Small intestine (tissue), 7 donors: Measurements from ENCODE around the gene ASIC1. TPM values are rescaled to one million over a fixed set of nuclear protein-coding genes. Genes with fewer than 3 reads are reported as not detected.

Experiments
- DNase-seq, 2 donors: peaks; one replicate each; pipeline versions ENCODE4 v3.0.0 to v3.0.0-alpha.2; 2013
- FAIRE-seq: peaks from 2 replicates; lab custom pipeline; 2012; peaks lifted over from hg19 to GRCh38; lab: Jason Lieb, UNC
- H3K27ac ChIP-seq, 3 donors: one replicate each; pipeline ENCODE4 v1.5.1; 2013; ENCODE audit warnings: low read length in 2 of 3, mild to moderate bottlenecking in 2 of 3, control low read depth in 1 of 3, inconsistent platforms in 1 of 3, low read depth in 1 of 3, moderate library complexity in 1 of 3
- H3K27me3 ChIP-seq, 3 donors: one replicate each; pipeline ENCODE4 v1.6.1; 2013; ENCODE audit warnings: low read length in 3 of 3, inconsistent platforms in 1 of 3; ENCODE audit not compliant: control insufficient read depth in 3 of 3, insufficient read depth in 3 of 3
- H3K36me3 ChIP-seq, 3 donors: one replicate each; pipeline ENCODE4 v1.6.1; 2013; ENCODE audit warnings: low read length in 3 of 3, inconsistent platforms in 1 of 3, low read depth in 1 of 3, mild to moderate bottlenecking in 1 of 3, moderate library complexity in 1 of 3; ENCODE audit not compliant: control insufficient read depth in 3 of 3, insufficient read depth in 2 of 3
- H3K4me1 ChIP-seq, 3 donors: one replicate each; pipeline ENCODE4 v1.6.1; 2013; ENCODE audit warnings: low read length in 2 of 3, inconsistent platforms in 1 of 3, low read depth in 1 of 3, mild to moderate bottlenecking in 1 of 3, moderate library complexity in 1 of 3; ENCODE audit not compliant: control insufficient read depth in 3 of 3, insufficient read depth in 2 of 3
- H3K4me3 ChIP-seq, 3 donors: one replicate each; pipeline ENCODE4 v1.5.1; 2013; ENCODE audit warnings: low read length in 3 of 3, control low read depth in 1 of 3, inconsistent platforms in 1 of 3, low read depth in 1 of 3, mild to moderate bottlenecking in 1 of 3, moderate library complexity in 1 of 3
- H3K9me3 ChIP-seq, 2 donors: one replicate each; pipeline ENCODE4 v1.6.1; 2013; ENCODE audit warnings: low read depth in 1 of 2, low read length in 1 of 2; ENCODE audit not compliant: control insufficient read depth in 2 of 2, insufficient read depth in 1 of 2
- WGBS, 3 donors: extraction: QIAGEN DNeasy Blood & Tissue Kit; methylation state at CpG; one replicate each; pipeline ENCODE4 v1.1.7; 2013; 5-methylcytosine and 5-hydroxymethylcytosine counted together
- polyA plus RNA-seq, 4 donors: library from polyadenylated mRNA; stranded (reverse) in 3 of 4; unstranded in 1 of 4; fragments of 200-250 nt in 3 of 4; fragments of 120-200 nt in 1 of 4; gene quantifications; one replicate each; pipeline versions ENCODE4 v1.2.1 to v1.2.3, GENCODE V29; 2013
- donor health status: healthy with polysubstance abuse.
- donor health status: control.
- donor health status: control.
- donor health status: Bipolar disorder and iron deficiency.
- donor health status: healthy.

ASIC1 gene
- polyA plus RNA-seq, 4 donors = 0.81 to 2.2 (median 0.85) TPM; not detected in 1

DNA sequence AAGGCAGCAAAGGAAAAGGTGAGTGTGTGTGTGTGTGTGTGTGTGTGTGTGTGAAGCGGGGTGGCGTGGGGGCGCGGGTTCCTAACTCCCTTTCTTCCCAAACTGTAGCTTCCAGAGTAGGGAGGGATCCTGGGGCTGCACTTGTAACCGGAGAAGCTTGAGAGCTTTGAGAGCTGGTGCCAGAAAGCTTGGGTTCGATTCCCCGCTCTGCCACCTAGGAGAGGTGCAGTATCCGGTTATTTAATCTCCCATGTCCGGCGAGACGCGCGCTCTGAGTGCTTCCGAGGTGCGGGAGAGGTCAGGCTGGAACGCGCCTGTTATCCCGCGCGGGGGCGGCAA, 24.9 kb upstream of the ASIC1 start:
- DNase-seq (no peak), FAIRE-seq (no peak)
- no peaks in the 10 kb centered on the region for H3K4me1 ChIP-seq
- H3K27me3 ChIP-seq = peaks cover 0 to 6% (median 0%) of the 10 kb centered on the region in 3 donors
- no peaks in the 10 kb centered on the region for H3K9me3 ChIP-seq
- no peak overlapping the region for H3K27ac ChIP-seq
- H3K4me3 ChIP-seq = peak overlapping the region in 2 of 3 donors; percentile 20 to 31
- H3K36me3 ChIP-seq = no peaks in the 10 kb centered on the region
- 24 to 40% (median 25%) methylated on average over 21 of the region's 21 CpGs for WGBS, 3 donors

DNA sequence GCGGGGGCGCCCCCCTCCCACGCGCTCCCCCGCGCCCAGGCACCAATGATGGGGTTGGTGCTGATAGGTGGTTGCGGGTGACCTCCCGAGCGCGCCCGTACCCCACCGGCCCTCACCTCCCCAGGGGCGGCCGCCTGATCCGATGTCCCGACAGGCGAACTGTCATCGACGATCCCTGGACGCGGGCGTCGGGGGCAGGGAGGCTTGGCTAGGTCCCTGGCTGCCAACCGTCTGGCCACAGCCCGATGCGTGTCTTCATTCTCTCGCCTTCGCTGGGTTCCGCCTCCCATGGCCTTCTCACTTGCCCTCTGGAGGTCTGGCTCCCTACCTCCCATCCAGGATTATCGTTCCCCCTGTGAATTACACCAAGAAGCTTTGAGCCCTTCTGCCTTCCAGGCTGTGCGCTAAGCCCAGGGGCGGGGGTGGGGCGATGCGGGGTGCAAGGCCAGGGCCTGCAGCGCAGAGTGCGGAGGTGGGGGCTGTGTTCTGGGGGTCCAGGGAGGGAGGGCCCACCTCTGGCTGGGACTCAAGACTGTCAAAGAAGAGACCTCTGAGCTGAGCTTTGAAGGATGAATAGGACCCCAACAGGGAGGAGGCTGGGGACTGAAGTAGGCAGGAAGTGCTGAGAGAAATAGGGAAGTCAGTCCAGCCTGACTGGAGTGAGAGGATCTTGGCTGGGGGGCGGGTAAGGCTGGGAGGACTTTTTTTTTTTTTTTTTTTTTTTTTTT, 24.4 kb upstream of the ASIC1 start:
- Histone ChIP-seq H3K36me3 (no peaks in the 10 kb centered on the region), H3K27ac (peak overlapping the region in 1 of 3 donors; percentile 79), H3K4me1 (no peaks in the 10 kb centered on the region), H3K27me3 (peaks cover 0 to 6% (median 0%) of the 10 kb centered on the region in 3 donors), H3K9me3 (no peaks in the 10 kb centered on the region), H3K4me3 (peak overlapping the region in 2 of 3 donors; percentile 20 to 31)
- FAIRE-seq (no peak), DNase-seq (peak in 1 of 2 donors; percentile 26)
- 14 to 35% (median 26%) methylated on average over 26 to 37 of the region's 37 CpGs for whole genome bisulfite sequencing, 3 donors

DNA sequence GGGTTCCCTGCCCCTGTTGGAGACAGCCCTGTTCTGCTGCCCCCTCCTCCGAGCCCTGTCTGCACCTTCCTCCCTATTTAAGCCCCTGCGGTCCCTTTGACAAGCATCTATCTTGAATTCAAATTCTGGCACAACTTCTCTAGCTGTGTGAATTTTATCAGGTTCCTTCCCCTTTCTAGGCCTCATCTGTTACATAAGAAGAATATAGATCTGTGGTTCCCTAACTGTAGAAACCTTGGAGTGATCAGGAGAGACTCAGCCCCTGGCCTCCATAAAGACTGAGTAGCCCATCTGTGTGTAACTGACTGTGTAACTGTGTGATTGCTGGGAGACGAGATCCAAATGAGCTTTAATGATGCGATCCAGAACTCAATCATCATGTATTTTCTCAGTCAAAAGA, 19.1 kb upstream of the ASIC1 start:
- H3K4me3 ChIP-seq = no peak overlapping the region
- WGBS, 3 donors = 86 to 93% (median 88%) methylated on average over 4 of the region's 4 CpGs
- H3K4me1 ChIP-seq = peaks cover 0 to 5% (median 0%) of the 10 kb centered on the region in 3 donors
- DNase-seq (no peak), FAIRE-seq (no peak)
- H3K9me3 ChIP-seq = no peaks in the 10 kb centered on the region
- H3K27me3 ChIP-seq = peaks cover 0 to 4% (median 0%) of the 10 kb centered on the region in 3 donors
- no peak overlapping the region for H3K27ac ChIP-seq
- H3K36me3 ChIP-seq = no peaks in the 10 kb centered on the region

DNA sequence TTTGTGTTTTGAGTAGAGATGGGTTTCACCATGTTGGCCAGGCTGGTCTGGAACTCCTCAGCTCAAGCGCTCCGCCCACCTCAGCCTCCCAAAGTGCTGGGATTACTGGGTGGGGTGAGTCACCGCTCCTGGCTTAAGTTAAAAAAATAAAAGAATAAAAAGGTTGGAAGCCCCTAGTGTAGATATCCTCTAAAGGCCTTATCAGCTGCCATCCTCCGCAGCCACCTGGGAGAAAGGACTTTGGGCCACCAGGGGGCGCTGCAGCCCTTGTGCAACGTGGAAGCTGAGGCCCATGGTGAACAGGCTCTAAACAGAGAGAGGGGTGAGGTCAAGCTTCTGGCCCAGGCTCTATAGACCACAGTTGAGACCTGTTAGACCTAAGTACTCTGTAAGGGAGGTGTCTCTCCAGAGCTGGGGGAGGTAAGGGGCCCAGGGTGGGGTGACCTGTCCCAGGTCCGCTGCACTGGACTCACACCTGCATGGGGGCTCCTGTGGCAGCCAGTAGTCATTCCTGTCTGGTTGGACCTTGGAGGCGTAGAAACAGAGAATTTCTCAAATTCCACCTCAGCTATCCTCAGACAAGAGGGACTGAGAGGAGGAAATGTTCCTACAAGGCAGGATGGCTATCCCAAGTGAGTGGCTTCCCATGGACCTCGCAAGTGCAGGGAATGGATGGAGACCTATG, 18.1 kb upstream of the ASIC1 start:
- Histone ChIP-seq H3K4me3 (no peak overlapping the region), H3K27me3 (peaks cover 0 to 4% (median 0%) of the 10 kb centered on the region in 3 donors), H3K9me3 (no peaks in the 10 kb centered on the region), H3K4me1 (peaks cover 0 to 5% (median 0%) of the 10 kb centered on the region in 3 donors), H3K36me3 (no peaks in the 10 kb centered on the region), H3K27ac (no peak overlapping the region)
- WGBS, 3 donors = 48 to 50% (median 50%) methylated on average over 9 of the region's 9 CpGs
- peak; percentile 74 to 88 for DNase-seq
- FAIRE-seq = no peak

DNA sequence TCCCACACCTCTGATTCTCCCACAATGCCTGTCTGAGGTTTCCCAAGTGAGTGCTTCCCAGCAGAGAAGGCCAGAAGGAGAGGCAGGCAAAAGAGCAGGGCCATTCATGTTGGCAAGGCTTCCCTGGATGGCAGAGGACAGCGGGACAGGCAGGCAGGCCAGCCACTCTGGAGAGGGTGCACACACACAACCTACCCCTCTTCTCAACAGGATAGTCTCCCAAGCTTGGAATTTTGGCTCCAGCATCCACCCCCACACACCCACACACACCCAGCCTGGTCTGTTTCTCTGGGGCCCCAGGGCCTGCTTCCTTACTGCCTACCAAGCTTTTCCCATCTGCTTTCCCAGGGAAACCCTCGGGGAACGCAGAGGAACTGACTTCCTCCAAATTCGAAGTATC, 16.7 kb upstream of the ASIC1 start:
- H3K27ac ChIP-seq = no peak overlapping the region
- no peak overlapping the region for H3K4me3 ChIP-seq
- FAIRE-seq (no peak), DNase-seq (no peak)
- peaks cover 0 to 5% (median 0%) of the 10 kb centered on the region in 3 donors for H3K4me1 ChIP-seq
- H3K36me3 ChIP-seq = no peaks in the 10 kb centered on the region
- H3K27me3 ChIP-seq = peaks cover 0 to 4% (median 0%) of the 10 kb centered on the region in 3 donors
- H3K9me3 ChIP-seq = no peaks in the 10 kb centered on the region
- WGBS, 3 donors = 73 to 79% (median 73%) methylated on average over 4 of the region's 4 CpGs

DNA sequence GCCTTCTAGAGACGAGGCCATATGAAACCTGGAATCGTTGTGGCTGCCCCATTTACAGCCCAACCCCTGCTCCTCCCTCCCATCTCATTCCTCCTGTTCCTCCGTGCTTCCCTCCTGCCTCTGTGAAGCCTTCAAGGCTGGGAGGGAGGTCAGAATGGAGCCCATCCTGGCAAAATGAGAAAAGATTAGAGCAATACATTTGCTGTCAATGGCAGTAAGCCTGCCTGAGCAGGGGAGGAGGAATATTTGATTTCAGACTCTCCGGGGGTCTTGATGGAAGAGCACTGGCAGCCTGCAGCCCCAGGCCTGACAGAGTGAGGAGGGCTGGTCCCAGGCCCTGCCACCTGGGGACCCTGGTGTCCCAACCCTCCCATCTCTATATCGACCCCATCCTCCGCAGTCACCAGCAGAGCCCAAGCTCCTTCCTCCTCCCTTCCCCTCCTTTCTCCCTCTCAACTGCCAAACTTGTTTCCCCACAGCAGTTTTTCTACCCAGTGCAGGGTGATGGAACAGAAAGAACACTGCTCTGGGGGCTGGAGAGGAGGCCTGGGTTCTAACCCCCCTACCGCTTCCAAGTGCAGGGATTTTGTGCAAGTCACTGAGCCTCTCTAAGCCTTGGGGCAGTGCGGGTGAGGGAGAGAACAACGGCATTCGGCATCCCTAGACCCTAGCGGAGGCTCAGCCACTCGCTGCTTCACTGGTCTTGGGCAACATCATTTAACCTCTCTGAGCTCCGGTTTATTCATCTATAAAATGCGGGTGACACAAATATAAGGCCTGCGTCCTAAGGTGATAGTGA, 16.1 kb upstream of the ASIC1 start:
- no peak for FAIRE-seq
- Histone ChIP-seq H3K4me1 (peaks cover 0 to 5% (median 0%) of the 10 kb centered on the region in 3 donors), H3K4me3 (no peak overlapping the region), H3K27me3 (peaks cover 0 to under 1% (median 0%) of the 10 kb centered on the region in 3 donors), H3K36me3 (no peaks in the 10 kb centered on the region), H3K9me3 (no peaks in the 10 kb centered on the region), H3K27ac (no peak overlapping the region)
- DNase-seq = no peak
- 79 to 85% (median 81%) methylated on average over 15 of the region's 15 CpGs for WGBS, 3 donors

DNA sequence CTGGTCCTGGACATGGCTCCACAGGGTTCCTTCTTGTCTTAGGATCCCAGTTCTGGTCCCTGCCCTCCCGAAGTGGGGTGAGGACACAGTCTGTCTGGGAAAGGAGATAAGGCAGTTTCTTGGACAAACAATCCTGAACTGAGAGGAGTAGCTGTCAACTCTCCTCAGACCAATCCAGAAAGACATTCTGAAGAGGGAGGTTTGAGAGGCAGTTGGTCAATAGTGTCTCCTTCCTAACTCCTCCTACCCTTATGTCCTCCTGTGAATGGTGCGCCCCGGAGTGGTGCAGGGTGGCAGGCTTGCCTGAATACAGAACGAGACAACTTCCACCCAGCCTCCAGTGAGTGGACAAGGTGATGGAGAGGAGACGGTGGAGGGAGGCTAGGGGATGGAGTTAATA, 15.4 kb upstream of the ASIC1 start:
- Histone ChIP-seq H3K4me3 (no peak overlapping the region), H3K27ac (no peak overlapping the region), H3K27me3 (no peaks in the 10 kb centered on the region), H3K9me3 (no peaks in the 10 kb centered on the region), H3K4me1 (peaks cover 0 to 5% (median 0%) of the 10 kb centered on the region in 3 donors), H3K36me3 (no peaks in the 10 kb centered on the region)
- FAIRE-seq (no peak), DNase-seq (no peak)
- 73 to 82% (median 74%) methylated on average over 5 of the region's 5 CpGs for WGBS, 3 donors

DNA sequence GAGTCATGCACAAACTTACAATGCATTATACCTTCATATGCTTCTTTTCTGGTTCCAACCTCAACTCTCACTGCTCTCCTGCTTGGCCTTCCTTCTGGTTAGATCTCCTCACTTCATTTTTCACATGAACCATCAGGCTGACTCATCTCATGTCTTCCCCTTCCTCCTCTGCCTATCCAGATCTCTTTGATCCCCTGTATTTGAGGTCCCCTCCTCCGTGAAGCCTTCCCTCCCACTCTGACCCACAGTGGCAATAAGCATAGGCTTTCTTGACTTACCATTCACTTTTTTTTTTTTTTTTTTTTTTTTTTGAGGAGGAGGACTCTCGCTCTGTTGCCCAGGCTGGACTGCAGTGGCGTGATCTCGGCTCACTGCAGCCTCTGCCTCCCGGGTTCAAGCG, 14.7 kb upstream of the ASIC1 start:
- WGBS, 3 donors = 87 to 91% (median 89%) methylated on average over 6 of the region's 6 CpGs
- FAIRE-seq = no peak
- no peak for DNase-seq

More for the DNA sequence above, 14.7 kb upstream of the ASIC1 start:
- peaks cover 0 to 5% (median 0%) of the 10 kb centered on the region in 3 donors for H3K4me1 ChIP-seq
- peaks cover 0 to 3% (median 0%) of the 10 kb centered on the region in 3 donors for H3K27me3 ChIP-seq
- H3K36me3 ChIP-seq = no peaks in the 10 kb centered on the region
- no peak overlapping the region for H3K27ac ChIP-seq
- H3K4me3 ChIP-seq = no peak overlapping the region
- no peaks in the 10 kb centered on the region for H3K9me3 ChIP-seq
